OCI-LY3 (cell line): ENCODE data around the gene YIPF6.

Source experiments
- EZH2phosphoT487 ChIP-seq: fragments of 200-600 bp; shearing (Covaris generic); IDR thresholded peaks from 2 replicates; pipeline ENCODE4 v1.6.1; 2018; ENCODE audit warnings: antibody characterized with exemption, mixed run types, low read depth
- TF ChIP-seq, protein P1 (sequence below): fragments of 200-600, 300-600 bp; sonication (generic); IDR thresholded peaks from 2 replicates; pipeline ENCODE4 v1.5.1; 2014; ENCODE audit warnings: antibody characterized with exemption, low read length, low read depth

DNA sequence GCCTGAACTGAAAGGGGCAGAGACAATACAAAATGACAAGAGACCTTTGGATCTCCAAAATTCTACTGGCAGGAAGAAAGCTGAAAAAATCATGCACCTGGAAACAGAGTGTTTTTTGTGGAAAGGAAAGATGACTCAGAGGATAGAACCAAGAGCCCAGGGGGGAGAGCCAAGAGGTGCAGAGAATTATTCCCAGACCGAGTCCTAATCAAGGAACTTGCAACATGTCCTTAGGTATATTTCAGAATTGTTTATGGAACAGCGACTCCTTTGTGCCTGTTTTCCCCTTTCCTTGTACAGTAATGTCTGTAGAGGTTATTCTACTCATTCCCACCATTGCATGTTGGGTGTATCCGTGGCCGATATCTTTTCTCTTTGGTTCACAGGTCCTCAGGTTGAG, 71.7 kb downstream of the YIPF6 start:
- TF ChIP-seq, protein P1, sequence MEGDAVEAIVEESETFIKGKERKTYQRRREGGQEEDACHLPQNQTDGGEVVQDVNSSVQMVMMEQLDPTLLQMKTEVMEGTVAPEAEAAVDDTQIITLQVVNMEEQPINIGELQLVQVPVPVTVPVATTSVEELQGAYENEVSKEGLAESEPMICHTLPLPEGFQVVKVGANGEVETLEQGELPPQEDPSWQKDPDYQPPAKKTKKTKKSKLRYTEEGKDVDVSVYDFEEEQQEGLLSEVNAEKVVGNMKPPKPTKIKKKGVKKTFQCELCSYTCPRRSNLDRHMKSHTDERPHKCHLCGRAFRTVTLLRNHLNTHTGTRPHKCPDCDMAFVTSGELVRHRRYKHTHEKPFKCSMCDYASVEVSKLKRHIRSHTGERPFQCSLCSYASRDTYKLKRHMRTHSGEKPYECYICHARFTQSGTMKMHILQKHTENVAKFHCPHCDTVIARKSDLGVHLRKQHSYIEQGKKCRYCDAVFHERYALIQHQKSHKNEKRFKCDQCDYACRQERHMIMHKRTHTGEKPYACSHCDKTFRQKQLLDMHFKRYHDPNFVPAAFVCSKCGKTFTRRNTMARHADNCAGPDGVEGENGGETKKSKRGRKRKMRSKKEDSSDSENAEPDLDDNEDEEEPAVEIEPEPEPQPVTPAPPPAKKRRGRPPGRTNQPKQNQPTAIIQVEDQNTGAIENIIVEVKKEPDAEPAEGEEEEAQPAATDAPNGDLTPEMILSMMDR, result no peak
- TF ChIP-seq EZH2phosphoT487, result no peak
